Kidney capillary endothelial cell (primary cell): ENCODE data around the gene STAT4.

ENCODE experiments used
- DNase-seq: peaks from one replicate; pipeline ENCODE4 v3.0.0-alpha.2; 2018; ENCODE audit warnings: low spot score

The STAT4 gene

GRCh38 chr2:191173206-191173605 lies 22.4 kb upstream of the STAT4 start:
- DNase-seq: no peak

GRCh38 chr2:191171708-191172355 lies 21.0 kb upstream of the STAT4 start:
- DNase-seq: peak; percentile 72

- DNase-seq: no peak
These were observed 20.5 kb upstream of the STAT4 start for GRCh38 chr2:191171286-191171685.

DNA sequence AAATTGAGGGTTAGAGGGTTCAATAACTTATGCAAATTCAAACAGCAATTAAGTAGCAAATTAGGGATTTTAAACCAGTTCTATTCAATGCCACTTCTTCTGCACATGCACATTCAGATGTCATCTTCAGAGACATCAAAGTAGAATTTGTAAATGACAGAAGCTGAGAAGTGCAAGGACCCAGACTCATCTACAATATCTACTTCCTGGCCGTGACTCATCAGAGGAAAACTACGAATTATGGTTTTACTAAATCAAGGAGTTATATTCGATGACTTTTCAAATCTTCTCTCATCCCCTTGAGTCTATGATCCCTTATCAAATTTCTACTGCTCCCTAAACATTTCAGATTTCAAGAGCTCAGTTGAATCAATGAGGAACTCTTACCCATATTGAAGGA lies 20.0 kb upstream of the STAT4 start:
- DNase-seq: peak; percentile 20

DNA sequence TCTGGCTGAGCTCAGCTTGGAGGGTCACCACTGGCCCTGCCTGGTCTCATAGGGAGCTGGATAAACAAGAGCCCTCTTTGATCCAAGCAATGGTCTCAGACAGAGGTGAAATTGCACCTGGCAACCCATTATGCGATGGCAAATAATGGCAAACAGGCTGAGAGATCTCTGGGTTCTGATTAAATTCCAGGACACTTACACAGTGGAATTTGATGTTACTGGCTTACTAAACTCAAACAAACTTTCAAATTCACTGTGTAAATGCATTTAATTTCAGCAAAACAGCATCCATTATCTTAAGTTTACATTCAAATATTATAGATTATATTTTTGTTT lies 19.5 kb upstream of the STAT4 start:
- no peak for DNase-seq

DNA sequence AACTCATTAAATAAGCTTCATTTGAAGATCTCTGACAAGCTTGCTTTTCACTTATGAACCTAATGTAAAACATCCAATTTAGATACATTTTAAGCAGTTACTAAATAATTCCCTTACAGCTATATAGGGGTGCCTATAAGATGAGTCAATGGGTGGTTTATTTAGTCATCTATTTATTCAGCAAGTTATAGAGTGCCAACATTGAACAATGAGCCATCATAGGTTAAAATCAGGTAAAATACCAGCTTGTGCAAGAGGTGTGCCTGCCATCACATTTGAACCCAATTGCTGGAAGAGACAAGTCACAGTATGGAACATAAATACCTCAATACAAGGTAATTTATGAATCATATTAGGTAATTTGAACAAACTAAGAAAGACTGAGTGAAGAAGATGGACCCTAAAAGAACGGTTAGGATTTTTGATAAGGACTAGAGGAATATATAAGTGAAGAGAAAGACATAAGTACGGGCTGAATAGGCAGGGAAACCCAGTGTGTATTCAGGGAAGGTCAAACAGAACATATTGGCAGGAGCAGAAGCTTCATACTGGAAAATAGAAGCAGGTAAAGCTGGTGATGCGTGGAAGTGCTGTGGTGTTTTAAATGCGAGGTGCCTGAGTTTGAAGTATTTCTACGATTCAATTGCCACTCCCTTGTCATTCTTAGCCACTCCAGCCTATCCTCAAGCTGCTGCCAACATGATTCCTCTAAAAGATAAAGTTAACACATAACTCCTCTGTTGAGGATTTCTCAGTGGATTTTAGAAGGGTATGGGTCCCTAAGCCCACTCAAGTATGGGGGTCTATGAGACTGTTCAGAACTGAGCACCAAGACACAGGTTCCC lies 18.9 kb upstream of the STAT4 start:
- no peak for DNase-seq

DNA sequence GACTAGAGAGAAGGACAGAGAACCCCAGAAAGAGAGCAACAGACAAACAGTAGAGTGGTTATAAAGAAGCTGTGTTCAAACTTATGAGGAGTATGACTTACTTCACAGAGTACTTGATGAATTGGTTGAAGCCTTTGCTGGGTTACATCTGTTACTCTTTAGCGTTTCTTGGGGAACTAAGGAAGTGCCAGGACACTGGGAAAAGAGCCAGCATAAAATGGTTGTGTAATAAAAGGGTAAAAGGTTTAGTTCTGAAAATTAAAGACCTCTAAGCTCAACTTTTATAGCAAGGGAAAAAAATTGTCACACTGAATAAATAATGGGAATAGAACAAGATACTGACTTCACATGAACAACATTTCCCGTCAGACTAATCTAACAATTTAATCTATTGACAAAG lies 17.0 kb upstream of the STAT4 start:
- DNase-seq: no peak

- DNase-seq: no peak
These were observed 16.1 kb upstream of the STAT4 start for GRCh38 chr2:191166756-191167445.

DNA sequence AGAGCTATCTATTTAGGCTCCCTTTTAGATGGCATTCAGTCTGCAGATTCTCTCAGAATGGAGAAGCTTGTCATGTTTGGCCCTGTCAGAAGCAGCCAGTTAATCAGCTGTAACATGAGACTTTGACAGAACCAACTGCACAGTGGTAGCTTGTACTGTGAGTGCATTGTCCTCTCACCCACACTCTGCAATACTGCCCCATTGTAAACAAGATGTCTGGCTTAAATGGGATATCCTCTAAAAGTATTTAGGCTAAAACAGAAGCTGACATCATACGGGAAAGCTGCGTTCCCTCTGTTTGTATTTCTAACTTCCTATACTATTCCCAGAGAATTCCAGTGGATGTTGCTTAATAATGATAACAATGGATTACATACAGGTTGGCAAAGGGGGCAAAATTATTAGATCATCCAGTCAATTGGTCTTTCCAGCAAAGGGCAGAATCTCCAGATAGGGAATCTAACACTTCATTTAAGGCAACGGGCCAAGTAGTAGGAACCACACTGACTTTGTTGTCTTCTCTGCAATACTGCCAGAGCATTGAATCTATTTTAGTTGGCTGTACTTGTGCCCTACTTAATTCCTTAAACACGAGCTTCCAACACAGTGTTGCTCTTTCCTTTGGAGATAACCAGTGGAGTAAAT lies 15.4 kb upstream of the STAT4 start:
- DNase-seq: peak; percentile 26

GRCh38 chr2:191165176-191165643 lies 14.4 kb upstream of the STAT4 start:
- DNase-seq: peak; percentile 46

DNA sequence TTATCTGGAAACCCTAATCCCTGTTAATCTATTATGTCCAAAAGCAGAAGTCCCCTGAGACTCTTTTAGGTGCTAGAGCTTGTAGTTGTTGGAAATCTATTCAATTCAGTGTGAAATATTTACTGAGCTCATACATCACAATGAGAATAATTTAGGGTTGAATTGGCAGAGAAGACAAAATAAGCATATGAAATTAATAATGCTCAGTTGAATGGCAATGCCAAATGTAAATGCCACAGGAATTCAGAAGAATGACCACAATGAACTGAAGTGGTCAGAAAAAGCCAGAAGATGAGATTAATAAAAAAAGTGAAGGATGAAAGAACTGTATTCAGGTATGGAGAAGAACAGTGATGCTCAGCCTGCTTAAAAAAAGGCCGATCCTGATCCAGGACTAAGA lies 8.0 kb upstream of the STAT4 start:
- DNase-seq: no peak

DNA sequence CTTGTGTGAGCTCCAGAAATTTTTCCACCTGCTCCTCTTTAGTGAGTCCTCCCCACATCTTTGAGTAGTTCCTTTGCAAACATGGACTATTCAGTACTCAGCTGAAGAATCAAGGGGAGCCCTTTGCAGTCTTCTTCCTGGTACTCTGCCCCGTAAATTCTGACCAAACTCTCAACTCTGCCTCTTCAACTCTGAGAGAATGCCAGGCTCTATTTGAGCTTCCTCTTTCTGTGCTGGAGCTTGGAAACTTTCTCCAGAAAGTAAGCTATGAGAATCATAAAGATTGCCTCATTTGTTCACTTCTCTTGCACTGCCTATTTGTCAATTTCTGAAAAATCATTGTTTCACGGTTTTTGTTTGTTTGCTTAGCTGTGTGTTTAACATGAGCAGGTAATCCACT lies 7.4 kb upstream of the STAT4 start:
- DNase-seq: no peak

DNA sequence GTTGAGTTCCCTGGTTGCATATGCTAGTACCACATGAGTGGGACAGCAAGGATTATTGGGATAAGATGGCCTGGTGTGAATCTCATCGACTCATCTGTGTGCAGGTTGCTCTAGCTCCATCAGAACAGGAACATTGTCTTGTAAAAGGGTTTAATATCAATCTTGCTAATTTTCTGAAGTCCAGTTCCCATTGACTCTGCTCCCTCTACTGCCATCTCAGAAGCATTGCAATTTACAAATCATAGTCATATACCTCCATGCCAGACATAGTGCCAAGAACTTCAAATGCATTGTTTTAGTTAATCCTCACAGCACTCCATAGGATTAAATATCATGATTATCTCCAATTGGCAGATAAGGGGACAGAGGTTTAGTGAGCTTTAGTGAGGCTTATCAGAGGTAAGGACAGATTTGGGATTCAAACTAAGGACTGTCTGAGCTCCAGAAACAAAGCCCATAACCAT lies 4.8 kb upstream of the STAT4 start:
- peak; percentile 40 for DNase-seq

DNA sequence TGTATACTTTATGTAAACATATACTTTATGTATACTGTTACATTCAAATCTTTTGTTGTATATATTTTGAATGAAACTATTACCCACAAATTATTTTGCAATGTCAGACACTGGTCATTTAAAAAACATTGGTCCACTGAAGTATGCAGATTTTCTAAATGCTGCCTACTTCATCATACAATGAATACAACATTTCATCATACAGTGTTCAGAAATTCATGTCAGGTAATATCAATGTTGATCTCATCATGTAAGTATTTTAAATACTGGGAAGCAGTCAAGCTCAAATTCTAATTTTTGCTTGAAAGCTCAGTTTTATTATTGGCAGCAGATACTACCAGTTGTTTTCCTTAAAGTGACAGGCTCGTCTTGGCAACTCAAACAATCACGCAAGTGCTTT lies 2.9 kb upstream of the STAT4 start:
- no peak for DNase-seq

- DNase-seq: peak; percentile 63
These were observed 1.9 kb upstream of the STAT4 start for GRCh38 chr2:191152482-191153240.

GRCh38 chr2:191151331-191151730 lies 537 bp upstream of the STAT4 start:
- no peak for DNase-seq

DNA sequence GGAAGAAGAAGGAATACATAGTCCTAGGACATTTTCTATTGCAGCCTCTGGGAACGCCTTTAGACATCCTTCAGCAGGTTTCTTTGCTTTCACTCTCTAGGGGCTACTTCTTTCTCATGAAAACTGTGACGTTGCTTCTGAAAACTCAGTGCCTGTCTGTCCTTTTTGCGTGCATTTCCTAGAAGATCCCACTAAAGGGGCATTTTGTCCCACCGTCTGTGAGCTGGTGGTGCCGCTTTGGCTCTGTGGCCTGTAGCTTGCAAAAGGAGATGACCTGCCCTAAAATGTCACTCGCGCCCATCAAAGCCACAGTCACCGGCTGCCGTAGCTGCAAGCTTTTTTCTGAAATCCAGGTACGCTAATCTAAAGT lies 579 bp downstream of the STAT4 start:
- no peak for DNase-seq

DNA sequence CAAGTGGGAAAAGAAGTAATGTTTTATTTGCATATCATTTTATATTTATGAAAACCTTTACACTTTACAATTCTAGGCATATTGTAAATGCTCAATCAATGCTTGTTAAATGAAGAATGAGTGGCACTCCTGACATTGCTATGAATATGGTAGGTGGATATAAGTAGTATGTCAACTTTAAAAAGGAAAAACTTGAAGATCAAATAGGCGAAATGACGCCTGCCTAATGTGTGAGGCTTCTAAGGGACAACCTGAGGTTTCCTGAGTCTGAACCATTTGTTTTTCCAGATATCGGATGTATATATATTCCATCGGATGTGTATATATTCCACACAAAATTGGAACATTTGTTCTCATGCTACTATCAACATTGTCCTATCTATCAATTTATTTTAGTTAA lies 1.4 kb downstream of the STAT4 start:
- DNase-seq: no peak

DNA sequence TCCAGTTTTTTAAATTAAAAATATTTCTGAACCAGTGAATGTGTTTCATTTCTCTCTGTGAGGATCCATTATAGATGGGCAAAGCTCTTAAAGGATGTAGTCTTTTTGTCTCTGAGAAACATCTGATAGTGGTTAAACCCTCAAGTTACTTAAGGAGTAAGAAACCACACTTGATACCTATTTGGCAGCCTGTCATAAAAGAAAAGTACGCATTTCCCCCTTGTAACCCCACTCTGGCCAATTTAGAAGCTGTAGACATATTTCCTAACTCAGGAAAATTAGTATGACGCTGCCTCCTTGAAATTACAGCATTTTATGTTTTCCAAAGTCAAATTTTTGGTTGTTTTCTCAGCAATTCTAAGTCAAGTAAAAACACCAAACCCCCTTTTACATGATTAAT lies 2.0 kb downstream of the STAT4 start:
- no peak for DNase-seq

- DNase-seq: no peak
These were observed 2.5 kb downstream of the STAT4 start for GRCh38 chr2:191148281-191148680.

GRCh38 chr2:191145769-191146471 lies 4.9 kb downstream of the STAT4 start:
- DNase-seq: no peak
